Activated naive CD8-positive, alpha-beta T cell (primary cell): ENCODE measurements around the gene VPS13D.

ENCODE experiments used
- H3K27ac Mint-ChIP-seq: one replicate; pipeline ENCODE4 v1.8.0; 2021; ENCODE audit warnings: mixed read lengths
- H3K27me3 Mint-ChIP-seq: one replicate; pipeline ENCODE4 v1.8.0; 2021; ENCODE audit warnings: mixed read lengths
- H3K36me3 Mint-ChIP-seq: one replicate; pipeline ENCODE4 v1.8.0; 2021; ENCODE audit warnings: mixed read lengths
- H3K4me1 Mint-ChIP-seq: one replicate; pipeline ENCODE4 v1.8.0; 2021; ENCODE audit warnings: low read depth, mixed read lengths
- H3K4me3 Mint-ChIP-seq: one replicate; pipeline ENCODE4 v1.8.0; 2021; ENCODE audit warnings: mild to moderate bottlenecking, mixed read lengths
- H3K9me3 Mint-ChIP-seq: one replicate; pipeline ENCODE4 v1.8.0; 2021; ENCODE audit warnings: low read depth, mixed read lengths

The VPS13D gene

DNA sequence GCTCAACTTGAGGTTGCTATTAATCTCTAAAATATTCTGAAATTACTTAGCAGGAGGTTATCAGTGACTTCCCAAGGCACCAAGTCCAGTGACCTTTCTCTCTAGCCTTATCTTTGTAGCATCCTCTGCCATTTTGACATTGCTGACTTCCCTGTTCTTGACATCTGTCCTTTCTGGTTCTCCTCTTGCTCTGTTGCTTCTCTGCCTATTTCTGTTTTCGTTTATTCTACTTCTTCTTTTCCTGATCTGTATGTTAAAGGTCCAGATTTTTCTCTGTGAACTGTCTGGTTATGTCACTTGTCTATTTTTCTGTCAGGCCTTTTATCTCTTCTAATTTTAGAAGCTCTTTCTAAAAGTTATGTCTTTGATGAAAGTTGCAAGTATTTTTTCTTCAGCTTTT, 178.8 kb downstream of the VPS13D start:
- Mint-ChIP-seq H3K4me3 (no peak overlapping the region), H3K36me3 (peaks cover 42% of the 10 kb centered on the region), H3K27ac (peak overlapping the region; percentile 69), H3K4me1 (peaks cover 31% of the 10 kb centered on the region), H3K27me3 (no peaks in the 10 kb centered on the region), H3K9me3 (peaks cover 5% of the 10 kb centered on the region)

DNA sequence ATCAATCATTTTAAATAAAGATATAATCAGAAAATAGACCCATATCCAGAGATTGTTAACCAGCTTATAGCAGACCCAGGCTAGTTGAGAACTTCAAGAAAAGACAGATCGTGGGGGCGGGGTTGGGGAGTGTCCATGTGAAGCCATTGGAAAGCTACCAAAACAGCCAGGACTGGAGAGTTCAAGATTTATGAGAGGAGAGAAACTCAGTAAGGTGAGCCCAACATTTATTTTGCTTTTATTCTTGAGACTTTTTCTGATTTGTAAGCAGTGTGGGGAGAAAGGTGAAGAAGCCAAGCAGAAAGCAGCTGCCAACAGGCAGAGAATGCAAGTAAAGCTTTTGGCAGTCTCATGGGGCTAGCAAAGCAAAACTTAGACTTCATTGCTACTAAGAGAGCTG, 179.9 kb downstream of the VPS13D start:
- Mint-ChIP-seq H3K4me1 (peaks cover 41% of the 10 kb centered on the region), H3K27me3 (no peaks in the 10 kb centered on the region), H3K9me3 (peaks cover 5% of the 10 kb centered on the region), H3K27ac (peak overlapping the region; percentile 61), H3K36me3 (peaks cover 43% of the 10 kb centered on the region), H3K4me3 (no peak overlapping the region)

DNA sequence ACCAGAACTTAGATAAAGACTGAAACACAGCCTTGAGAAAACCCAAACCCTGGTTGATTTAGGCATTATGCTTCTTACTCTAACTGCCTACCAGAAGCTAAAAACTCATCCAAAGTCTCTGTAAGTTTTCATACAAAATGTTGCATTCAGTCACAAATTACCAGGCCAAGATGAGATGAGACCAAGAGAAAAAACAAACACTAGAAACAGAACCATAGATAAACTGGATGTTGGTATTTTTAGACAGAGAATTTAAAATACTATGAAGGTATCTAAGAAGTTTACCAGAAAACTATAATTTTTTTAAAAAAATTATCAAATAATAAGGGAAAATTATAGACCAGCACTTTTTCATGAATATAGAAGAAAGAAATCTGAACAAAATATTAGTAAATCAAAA, 180.5 kb downstream of the VPS13D start:
- Mint-ChIP-seq H3K9me3 (peaks cover 5% of the 10 kb centered on the region), H3K27ac (no peak overlapping the region), H3K4me3 (no peak overlapping the region), H3K27me3 (no peaks in the 10 kb centered on the region), H3K4me1 (peaks cover 48% of the 10 kb centered on the region), H3K36me3 (peaks cover 43% of the 10 kb centered on the region)

DNA sequence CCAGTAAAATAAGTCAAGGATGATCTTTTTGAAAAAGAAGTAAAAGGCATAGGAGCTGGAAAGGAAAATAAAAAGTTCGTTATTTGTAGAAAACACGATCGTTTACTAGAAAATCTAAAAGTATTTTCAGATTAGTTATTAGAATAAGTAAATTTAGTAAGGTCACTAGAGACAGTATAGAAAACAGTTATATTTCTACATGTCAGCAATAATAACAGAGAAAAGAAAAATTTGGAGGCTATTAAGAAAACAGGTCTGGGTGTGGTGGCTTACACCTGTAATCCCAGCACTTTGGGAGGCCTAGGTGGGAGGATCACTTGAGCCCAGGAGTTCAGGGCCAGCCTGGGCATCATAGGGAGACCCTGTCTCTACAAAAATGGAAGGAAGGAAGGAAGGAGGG, 181.3 kb downstream of the VPS13D start:
- peaks cover 44% of the 10 kb centered on the region for H3K36me3 Mint-ChIP-seq
- no peak overlapping the region for H3K27ac Mint-ChIP-seq
- peaks cover 52% of the 10 kb centered on the region for H3K4me1 Mint-ChIP-seq
- no peaks in the 10 kb centered on the region for H3K27me3 Mint-ChIP-seq
- H3K4me3 Mint-ChIP-seq, result no peak overlapping the region
- H3K9me3 Mint-ChIP-seq, result peaks cover 5% of the 10 kb centered on the region

DNA sequence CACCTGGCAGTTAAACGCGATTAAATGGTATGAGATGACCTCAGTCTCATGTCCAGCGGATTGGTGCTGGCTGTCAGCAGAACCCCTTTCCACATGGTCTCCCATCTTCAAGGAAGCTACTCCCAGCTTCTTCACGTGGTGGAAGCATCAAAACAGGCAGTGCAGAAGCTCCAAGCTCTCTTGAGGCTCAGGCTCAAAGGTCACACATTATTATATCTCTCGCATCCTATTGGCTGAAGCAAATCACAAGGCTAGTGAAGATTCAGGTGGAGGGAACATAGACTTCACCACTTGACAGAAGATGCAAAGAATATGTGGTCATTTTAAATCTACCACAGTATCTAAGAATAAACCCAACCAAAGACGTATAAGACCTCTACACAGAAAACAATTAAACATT, 181.9 kb downstream of the VPS13D start:
- Mint-ChIP-seq H3K4me1 (peaks cover 54% of the 10 kb centered on the region), H3K9me3 (peaks cover 5% of the 10 kb centered on the region), H3K27me3 (no peaks in the 10 kb centered on the region), H3K27ac (peak overlapping the region; percentile 25), H3K36me3 (peaks cover 48% of the 10 kb centered on the region), H3K4me3 (no peak overlapping the region)

DNA sequence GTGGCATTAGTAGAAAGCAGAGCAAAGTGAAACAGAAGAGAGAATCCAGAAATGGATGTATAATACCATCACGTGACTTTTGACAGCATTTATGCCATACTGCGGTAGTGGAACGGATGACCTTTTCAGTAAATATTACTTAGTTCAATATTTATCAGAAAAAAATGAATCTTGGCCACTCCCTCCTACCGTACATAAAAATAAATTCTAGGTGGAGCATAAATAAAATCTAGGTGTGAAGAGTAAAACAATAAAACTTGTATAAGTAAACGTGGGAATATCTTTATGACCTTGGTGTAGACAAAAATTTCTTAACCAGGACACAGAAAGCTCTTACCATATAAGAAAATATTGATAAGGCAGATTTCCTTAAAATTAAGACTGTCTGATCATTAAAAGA, 182.6 kb downstream of the VPS13D start:
- peaks cover 52% of the 10 kb centered on the region for H3K36me3 Mint-ChIP-seq
- peaks cover 54% of the 10 kb centered on the region for H3K4me1 Mint-ChIP-seq
- H3K4me3 Mint-ChIP-seq, result no peak overlapping the region
- peak overlapping the region; percentile 25 for H3K27ac Mint-ChIP-seq
- no peaks in the 10 kb centered on the region for H3K27me3 Mint-ChIP-seq
- H3K9me3 Mint-ChIP-seq, result peaks cover 5% of the 10 kb centered on the region

DNA sequence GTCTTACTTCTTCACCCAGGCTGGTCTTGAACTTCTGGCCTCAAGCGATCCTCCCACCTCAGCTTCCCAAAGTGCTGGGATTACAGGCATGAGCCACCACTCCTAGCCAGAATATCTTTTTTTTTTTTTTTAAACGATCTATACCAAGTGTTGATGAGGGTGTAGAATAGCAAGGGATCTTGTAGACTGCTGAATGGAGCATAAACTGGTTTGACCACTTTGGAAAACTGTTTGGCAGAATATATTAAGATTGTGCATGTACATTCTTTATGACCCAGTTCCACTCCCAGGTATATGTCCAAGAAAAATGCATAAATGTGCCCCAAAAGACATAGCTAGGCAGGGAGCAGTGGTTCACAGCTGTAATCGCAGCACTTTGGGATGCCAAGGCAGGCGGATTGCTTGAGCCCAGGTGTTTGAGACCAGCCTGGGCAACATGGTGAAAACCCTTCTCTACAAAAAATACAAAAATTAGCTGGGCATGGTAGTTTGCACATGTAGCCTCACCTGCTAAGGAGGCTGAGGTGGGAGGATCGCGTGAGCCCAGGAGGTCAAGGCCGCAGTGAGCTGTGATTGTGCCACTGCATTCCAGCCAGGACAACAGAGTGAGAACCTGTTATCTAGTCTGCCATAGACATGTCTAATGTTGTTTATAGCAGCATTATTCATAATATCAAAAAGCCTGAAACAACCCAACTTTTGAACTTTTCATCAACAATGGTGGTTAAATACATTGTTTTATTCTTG, 184.0 kb downstream of the VPS13D start:
- H3K4me1 Mint-ChIP-seq, result peaks cover 45% of the 10 kb centered on the region
- H3K36me3 Mint-ChIP-seq, result peaks cover 50% of the 10 kb centered on the region
- peak overlapping the region; percentile 93 for H3K27ac Mint-ChIP-seq
- H3K9me3 Mint-ChIP-seq, result peaks cover 5% of the 10 kb centered on the region
- H3K27me3 Mint-ChIP-seq, result no peaks in the 10 kb centered on the region
- H3K4me3 Mint-ChIP-seq, result no peak overlapping the region

DNA sequence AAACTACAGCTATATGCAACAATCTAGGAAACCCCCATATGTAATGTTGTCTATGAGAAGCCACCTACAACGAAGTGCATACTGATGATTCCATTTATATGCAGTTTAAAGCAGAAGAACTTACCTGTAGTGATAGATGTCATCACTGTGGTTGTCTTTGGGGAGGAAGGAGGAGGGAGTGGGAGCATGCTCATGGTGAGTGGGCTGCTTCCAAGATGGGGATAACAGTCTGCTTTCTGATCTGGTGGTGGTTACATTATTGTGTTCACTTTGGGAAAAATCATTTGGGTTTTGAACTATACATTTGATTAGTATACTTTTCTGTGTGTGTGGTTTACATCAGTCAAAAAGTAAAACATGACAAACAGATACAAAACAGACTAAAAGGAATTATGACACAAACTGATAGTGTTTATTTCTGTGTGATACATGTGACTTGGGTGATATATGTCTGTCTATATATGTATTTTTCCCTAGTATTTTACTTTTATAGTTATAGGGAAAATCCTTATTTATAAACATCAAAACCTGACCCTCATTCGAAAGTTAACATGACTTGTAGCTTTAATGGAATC, 184.7 kb downstream of the VPS13D start:
- no peaks in the 10 kb centered on the region for H3K27me3 Mint-ChIP-seq
- peak overlapping the region; percentile 56 for H3K4me3 Mint-ChIP-seq
- peaks cover 53% of the 10 kb centered on the region for H3K36me3 Mint-ChIP-seq
- H3K9me3 Mint-ChIP-seq, result peaks cover 5% of the 10 kb centered on the region
- H3K27ac Mint-ChIP-seq, result peak overlapping the region; percentile 93
- peaks cover 43% of the 10 kb centered on the region for H3K4me1 Mint-ChIP-seq

DNA sequence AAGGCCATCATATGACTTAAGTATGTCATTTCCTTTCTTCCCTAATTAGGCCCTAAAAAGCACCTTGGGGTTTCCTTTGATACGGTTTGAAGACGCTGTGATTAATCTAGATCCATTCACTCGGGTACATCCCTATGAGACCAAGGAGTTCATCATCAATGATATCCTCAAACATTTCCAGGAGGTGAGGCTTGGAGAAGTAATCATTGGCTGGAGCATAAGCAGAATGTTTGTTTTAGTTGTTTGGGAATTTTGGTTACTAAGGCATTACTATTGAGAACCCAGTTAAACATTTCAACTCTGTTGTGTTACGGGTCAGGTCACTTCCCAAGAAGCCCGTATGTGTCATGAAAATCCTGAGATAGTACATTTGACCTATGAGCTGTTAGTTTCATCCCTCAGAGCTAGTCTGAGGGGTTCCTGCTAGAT, 185.2 kb downstream of the VPS13D start:
- peaks cover 43% of the 10 kb centered on the region for H3K4me1 Mint-ChIP-seq
- H3K9me3 Mint-ChIP-seq, result peaks cover 3% of the 10 kb centered on the region
- H3K4me3 Mint-ChIP-seq, result peak overlapping the region; percentile 56
- H3K27me3 Mint-ChIP-seq, result no peaks in the 10 kb centered on the region
- H3K27ac Mint-ChIP-seq, result peak overlapping the region; percentile 93
- peaks cover 53% of the 10 kb centered on the region for H3K36me3 Mint-ChIP-seq

DNA sequence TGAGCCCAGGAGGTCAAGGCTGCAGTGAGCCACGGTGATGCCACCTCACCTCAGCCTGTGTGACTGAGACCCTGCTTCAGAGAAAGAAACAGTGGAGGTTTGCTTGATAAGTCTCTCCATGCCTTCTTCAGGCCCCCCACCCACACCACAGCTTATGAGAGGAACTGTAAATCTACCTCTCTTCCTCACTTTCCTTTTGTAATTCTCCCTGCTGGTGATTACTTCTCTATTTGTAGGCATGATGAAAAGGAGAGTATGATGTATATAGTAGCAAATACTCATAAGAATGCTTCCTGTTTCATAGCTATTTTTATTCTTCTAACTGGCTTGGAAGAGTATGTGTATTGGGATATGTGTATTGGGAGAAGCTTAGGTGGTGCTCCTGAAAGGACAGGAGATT, 186.3 kb downstream of the VPS13D start:
- H3K27ac Mint-ChIP-seq, result peak overlapping the region; percentile 67
- H3K36me3 Mint-ChIP-seq, result peaks cover 48% of the 10 kb centered on the region
- peaks cover 45% of the 10 kb centered on the region for H3K4me1 Mint-ChIP-seq
- H3K4me3 Mint-ChIP-seq, result no peak overlapping the region
- H3K9me3 Mint-ChIP-seq, result no peaks in the 10 kb centered on the region
- H3K27me3 Mint-ChIP-seq, result no peaks in the 10 kb centered on the region

DNA sequence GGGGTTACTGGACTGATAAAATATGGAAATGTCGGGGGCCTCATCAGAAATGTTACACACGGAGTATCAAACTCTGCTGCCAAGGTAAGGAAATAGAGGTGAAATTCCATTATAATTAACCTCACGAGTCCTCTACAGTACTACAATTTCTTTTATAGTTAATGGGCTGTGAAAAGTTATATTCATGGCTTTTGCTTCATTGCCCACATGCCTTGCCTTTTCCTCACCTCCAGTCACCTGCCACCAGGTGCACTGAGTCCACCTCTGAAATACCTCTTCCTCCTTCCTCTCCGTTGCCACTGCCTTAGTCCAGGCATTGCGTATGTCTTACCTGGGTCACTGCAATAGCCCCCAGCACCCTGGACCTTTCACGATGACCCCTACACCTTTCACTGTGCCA, 186.9 kb downstream of the VPS13D start:
- H3K4me1 Mint-ChIP-seq, result peaks cover 45% of the 10 kb centered on the region
- H3K27ac Mint-ChIP-seq, result peak overlapping the region; percentile 67

DNA sequence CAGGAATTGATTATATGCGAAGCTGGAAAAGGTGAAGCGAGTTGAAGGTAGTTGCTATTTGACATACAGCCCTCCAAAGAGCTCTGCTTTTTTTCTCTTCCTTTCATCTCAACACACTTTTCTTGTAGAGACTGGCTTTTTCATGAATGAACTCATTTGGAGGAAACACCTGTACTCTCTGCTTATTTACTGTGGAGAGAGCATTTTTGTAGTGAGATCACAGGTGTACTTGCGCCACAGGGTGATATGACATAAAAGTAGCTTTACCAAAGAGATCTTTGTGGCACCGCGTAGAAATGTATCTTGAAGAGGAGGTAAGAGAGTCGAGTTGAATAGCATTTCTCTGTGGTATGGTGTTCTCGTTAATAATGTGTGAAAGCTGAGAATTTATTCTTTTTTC, 187.6 kb downstream of the VPS13D start:
- no peak overlapping the region for H3K4me3 Mint-ChIP-seq
- H3K36me3 Mint-ChIP-seq, result peaks cover 43% of the 10 kb centered on the region
- H3K4me1 Mint-ChIP-seq, result peaks cover 50% of the 10 kb centered on the region
- H3K27ac Mint-ChIP-seq, result peak overlapping the region; percentile 35
- no peaks in the 10 kb centered on the region for H3K9me3 Mint-ChIP-seq
- no peaks in the 10 kb centered on the region for H3K27me3 Mint-ChIP-seq

More for the DNA sequence above, 186.9 kb downstream of the VPS13D start:
- H3K4me3 Mint-ChIP-seq, result no peak overlapping the region
- peaks cover 45% of the 10 kb centered on the region for H3K36me3 Mint-ChIP-seq
- H3K9me3 Mint-ChIP-seq, result no peaks in the 10 kb centered on the region
- no peaks in the 10 kb centered on the region for H3K27me3 Mint-ChIP-seq

DNA sequence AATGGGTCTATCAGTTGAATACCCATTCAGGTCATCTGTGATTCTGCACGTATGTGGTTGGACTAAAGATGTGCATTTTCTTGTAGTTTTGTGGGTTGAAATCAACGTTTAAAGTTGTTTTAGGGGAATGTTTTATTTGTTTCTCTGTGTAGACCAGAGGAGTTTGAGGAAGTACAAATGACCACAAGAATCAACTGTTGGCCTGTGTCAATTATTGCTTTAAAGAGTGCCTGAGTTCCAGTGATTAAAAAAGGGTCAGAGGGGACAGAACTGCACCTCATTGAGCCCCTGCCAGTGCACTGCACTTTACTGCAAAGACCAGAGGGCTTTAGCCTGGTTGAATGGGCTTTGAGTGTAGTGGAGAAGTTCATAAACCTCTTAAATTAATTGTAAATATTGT, 190.3 kb downstream of the VPS13D start:
- Mint-ChIP-seq H3K4me3 (no peak overlapping the region), H3K27ac (peak overlapping the region; percentile 5), H3K9me3 (no peaks in the 10 kb centered on the region), H3K27me3 (no peaks in the 10 kb centered on the region), H3K36me3 (peaks cover 30% of the 10 kb centered on the region), H3K4me1 (peaks cover 52% of the 10 kb centered on the region)

DNA sequence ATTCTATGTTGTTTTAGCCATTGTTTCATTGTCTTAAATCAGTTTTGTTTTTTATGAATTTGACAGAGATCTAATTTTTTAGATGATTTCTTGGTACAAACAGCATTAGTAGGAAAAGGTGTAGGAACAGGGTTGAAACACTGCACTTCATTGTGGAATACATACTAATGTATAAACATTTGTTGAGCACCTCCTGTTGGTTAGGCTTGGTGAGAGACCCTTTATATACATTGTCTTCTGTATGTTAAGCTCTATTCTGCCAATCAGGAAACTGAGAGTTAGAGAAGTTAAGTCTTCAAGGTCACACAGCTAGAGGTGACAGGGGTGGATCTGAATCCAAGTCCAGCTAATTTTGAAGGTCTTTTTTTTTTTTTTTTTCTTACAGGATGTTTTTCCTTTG, 192.7 kb downstream of the VPS13D start:
- H3K4me1 Mint-ChIP-seq, result peaks cover 37% of the 10 kb centered on the region
- H3K27me3 Mint-ChIP-seq, result no peaks in the 10 kb centered on the region
- peak overlapping the region; percentile 28 for H3K27ac Mint-ChIP-seq
- peaks cover 24% of the 10 kb centered on the region for H3K36me3 Mint-ChIP-seq
- no peaks in the 10 kb centered on the region for H3K9me3 Mint-ChIP-seq
- no peak overlapping the region for H3K4me3 Mint-ChIP-seq

DNA sequence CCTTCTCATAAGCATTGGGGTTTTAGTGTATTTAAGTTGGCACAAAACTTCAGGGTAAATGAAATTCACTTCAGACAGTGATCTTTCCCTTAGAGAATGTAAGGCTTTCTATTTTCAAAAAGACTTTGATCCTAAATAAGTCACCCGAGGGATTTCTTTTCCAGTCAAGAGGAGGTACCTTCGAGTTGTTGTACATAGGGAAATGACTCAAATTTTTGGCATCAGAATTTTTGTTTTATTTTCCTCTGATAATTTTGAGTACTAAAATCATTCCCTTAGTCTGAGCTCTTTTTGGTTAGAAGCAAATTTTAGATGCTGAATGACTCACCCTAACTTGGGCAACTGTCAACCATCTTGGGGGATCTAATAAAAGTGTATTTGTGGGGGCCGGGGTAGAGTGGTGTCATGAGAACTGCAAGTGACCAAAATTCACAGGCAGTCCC, 194.3 kb downstream of the VPS13D start:
- Mint-ChIP-seq H3K27ac (peak overlapping the region; percentile 64), H3K27me3 (no peaks in the 10 kb centered on the region), H3K4me1 (peaks cover 35% of the 10 kb centered on the region), H3K36me3 (peaks cover 27% of the 10 kb centered on the region), H3K9me3 (no peaks in the 10 kb centered on the region), H3K4me3 (no peak overlapping the region)

DNA sequence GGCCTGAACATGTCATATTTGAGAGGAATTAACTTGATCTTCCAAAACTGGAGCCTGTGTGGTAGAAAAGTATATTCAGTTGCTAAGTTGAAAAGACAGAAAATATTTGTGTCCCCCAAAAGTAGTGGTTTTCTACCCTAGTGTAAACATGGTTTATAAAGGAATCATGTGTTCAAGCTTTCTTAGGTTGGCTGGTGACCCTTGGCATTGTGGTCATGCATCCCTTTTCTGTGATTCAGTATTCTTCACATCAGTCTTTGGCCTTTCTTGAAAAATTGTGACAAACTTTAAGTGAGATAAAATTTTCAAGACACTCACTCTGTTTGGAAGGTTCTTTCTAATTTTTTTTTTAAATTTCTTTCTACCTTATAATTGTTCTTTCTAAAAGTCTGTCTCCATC, 195.0 kb downstream of the VPS13D start:
- Mint-ChIP-seq H3K27me3 (no peaks in the 10 kb centered on the region), H3K36me3 (peaks cover 21% of the 10 kb centered on the region), H3K4me3 (no peak overlapping the region), H3K9me3 (no peaks in the 10 kb centered on the region), H3K4me1 (peaks cover 35% of the 10 kb centered on the region), H3K27ac (no peak overlapping the region)
